Hematopoietic multipotent progenitor cell treated with erythropoietin and hydrocortisone succinate and interleukin-3 and kit ligand, for 4 days (in vitro differentiated cells): ENCODE data around the gene BDP1.
A peak's percentile ranks its signal among the peaks of the same experiment; 100 is the strongest.
"Not testable (repeated sequence)": the region's sequence is repeated elsewhere in the genome, so short reads cannot be mapped to it uniquely, and the experiment has no call there.

Experiments
- DNase-seq: peaks from one replicate; pipeline ENCODE4 v3.0.0-alpha.2; 2015

The BDP1 gene, protein sequence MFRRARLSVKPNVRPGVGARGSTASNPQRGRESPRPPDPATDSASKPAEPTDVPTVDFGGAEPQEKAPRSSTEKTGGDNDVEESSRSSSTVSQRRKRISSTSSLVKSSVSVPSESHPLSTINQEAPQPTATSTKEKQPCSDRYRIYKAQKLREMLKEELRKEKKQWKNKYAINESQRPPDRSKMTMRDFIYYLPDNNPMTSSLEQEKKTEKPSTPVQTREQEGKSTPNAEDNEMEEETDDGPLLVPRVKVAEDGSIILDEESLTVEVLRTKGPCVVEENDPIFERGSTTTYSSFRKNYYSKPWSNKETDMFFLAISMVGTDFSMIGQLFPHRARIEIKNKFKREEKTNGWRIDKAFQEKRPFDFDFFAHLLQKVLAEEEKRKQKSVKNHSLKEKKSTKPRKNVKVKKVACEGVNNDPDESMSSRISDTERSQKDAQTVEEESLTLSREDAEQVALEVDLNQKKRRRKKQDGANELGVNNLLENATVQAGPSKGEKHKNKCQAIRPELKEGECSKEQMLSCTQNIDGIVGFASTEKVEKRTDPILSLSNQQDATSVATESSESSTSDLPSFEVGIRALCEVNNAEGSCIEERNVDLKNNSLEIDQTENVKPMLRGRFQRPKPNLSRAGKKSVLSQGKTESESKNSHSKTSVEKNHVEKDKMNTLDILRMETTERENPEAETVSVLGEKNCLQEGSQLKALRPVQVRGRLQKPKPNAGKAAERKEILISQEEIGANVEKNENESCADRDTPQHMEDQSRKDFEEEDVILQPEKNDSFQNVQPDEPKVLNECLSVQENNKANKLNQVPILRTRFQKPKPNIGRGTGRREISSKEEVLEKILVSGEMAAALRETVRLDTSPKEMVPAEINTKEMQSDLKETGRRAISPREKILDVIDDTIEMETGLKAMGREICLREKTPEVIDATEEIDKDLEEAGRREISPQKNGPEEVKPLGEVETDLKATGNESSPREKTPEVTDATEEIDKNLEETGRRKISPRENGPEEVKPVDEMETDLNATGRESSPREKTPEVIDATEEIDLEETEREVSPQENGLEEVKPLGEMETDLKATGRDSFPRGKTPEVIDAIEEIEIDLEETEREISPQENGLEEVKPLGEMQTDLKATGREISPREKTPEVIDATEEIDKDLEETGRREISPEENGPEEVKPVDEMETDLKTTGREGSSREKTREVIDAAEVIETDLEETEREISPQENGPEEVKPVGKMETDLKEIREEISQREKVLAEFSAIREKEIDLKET (N-terminal part only)

DNA sequence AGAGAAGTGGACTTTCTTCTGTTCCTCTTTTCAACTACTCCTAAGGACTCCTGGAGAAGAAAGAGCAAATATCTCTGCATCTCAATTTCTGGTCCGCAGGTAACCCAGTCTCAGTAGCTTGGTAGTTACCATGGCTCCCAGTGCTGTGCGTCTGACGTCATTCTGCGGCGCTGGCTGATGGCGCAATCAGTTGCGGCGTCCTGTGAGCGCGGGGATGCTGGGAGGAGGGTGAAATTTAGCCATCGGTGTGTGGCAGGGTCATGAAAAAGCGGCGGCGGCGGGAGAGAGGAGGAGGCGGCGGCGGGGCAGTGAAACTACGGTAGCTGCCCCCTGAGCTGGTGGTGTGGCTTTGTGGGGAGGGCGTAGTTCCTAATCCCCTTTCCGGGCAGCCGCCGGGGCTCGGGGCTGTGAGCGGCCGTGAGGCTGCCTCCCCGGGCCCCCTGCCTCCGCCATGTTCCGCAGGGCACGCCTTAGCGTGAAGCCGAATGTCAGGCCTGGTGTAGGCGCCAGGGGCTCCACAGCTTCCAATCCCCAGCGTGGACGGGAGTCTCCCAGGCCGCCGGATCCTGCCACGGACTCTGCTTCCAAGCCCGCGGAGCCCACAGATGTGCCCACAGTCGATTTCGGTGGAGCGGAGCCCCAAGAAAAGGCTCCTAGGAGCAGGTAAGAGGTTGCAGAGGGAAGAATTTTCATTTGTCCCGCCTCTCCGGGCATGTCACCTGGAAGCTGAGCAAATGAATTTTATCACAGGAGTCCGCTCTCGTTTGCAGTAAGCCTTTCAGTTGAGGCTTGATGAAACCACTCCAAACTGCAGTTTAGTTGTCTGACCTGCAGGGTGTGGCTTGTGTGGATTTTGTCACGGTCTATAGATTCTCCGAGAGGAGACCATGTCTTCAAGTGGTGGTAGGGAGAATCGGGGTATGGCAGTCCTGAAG lies at the start of gene BDP1:
TSS of gene BDP1 (plus strand) at position 225 of the 935 bp plus-strand sequence. CDS start at position 452, 227 bp downstream.
- peak; percentile 97 for DNase-seq

DNA sequence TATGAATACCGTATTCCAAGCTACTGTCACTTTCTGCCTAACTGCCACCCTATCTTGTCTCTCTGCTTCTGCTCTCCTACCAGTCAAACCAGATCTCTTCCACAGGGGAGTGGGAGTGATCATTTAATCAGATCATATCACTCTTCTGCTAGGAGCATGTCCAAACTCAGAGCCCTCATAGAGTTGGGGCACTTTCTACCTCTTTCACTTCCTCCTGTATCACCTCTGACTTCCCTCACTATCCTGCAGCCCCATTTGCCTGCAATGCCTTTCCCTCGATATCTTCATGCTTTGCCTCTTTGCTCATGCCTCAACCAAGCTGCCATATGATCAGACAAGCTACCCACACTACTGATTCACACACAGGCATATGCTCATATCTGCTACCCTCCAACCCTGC lies 45.4 kb upstream of the BDP1 start:
- DNase-seq, result not testable (repeated sequence)

DNA sequence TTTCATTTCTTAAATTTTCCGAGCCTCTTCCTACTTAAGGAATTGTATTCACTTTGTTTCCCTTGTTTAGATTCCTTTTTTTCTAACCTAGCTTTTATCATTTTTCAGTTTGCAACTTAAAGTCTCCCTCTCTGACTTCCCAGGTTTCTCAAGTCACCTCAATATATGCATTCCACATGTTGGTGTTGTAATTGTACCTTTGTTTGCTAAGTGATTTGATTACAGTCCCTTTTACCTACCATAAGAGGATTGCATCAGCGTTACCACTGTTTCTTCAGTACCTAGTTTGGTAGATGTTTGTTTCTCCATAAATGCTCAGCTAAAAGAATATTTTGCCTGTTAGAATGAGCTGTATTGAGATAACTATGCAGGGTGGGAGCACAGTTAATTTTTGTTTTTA lies 39.8 kb upstream of the BDP1 start:
- not testable (repeated sequence) for DNase-seq

DNA sequence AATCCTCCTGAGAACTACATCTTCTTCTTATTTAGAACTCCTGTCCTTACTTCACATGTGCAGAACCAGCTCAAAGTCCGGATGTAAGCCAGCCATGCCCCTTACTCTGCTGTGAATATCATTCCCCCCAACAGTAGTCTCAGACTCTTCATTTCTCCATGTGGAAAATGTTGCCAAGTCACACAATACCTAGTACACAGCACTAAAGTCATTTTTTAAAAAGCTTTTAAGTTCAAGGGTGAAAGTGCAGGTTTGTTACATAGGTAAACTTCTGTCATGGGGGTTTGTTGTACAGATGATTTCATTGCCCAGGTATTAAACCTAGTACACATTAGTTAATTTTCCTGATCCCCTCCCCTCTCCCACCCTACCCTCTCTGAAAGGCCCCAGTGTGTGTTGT lies 37.4 kb upstream of the BDP1 start:
- not testable (repeated sequence) for DNase-seq

DNA sequence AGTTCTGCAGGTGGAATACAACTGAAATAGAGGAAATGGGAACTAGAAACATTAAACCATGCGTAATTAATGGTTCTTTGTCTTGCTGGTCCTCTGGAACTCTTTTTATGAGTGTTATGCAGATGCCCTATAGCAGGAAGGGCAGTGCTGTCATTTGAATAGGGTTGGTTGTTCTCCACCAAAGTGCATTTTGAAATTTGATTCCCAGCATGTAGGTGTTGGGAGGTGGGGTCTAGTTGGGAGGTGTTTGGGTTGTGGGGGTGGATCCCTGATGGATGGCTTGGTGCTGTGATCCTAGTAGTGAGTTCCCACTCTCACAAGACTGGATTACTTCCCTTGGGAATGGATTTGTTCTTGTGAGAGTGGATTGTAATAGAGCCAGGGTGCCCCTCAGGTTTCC lies 34.2 kb upstream of the BDP1 start:
- DNase-seq, result not testable (repeated sequence)

DNA sequence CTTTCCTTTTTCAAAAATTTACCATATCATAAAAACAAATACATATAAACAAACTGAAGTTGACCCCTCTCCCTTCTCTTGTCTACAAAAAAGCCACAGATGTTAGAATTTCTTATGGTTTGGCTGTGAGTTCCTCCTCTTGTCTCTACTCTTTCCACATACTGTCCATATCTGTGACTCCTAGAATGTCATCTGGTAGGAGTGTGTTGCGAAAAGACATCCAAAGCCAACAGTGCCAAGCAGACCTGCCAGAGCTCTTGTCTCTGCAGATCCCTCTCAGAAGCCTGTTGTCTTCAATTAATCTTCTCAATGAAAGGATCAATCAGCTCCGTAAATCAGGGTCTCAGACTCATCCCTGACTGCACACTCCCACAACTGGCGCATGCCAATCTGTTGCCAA lies 31.6 kb upstream of the BDP1 start:
- DNase-seq, result not testable (repeated sequence)

DNA sequence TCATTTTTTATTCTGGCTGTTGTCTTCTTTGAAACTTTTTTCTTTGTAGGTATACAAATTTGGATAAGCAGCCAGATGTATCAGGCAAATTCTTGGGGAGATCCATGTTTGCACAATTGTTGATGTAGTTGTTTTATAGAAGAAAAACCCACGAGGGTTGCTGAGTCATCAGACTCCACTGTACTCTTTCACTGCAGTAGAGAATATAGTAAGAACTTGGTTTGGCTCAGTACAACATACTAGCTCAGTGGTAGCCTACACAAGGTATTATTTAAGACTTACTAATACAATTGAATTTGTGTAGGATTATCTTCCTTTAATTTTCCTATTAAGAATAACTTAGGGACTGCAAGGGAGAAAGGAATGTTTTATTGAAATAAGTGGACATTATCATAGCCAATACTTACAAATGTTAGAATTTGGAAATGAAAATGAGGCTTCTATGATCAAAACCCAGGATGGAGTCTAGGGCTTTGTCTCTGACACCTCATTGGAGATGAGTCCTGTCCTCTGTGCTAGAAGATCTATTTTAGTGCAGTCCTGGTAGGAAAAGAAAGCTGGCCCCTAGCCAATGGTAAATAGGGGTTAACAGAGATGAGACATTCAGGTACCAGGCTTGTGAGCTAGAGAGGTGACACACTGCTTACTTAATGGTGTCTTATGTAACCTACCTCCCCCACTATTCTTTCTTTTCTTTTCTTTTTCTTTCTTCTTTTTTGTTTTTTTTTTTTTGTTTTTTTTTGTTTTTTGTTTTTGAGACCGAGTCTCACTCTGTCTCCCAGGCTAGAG lies 28.6 kb upstream of the BDP1 start:
- DNase-seq, result not testable (repeated sequence)

DNA sequence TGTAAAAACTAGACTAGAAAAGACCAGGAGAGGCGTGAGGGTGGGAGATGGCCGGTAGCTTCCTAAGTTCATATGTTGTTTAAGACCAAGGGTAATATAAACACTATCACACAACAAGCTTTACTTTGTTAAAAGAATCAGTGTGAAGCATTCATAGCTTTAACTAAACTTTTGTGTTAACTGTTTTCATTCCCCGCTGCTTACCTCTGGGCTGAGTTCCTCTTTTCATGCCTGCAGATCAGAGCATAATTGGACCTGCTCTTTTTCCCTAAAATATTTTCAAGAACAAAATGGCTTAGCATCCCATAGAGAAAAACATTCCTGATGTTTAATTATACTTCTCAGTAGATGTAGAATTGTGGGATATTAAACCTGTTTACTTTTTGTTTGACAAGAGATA lies 23.0 kb upstream of the BDP1 start:
- not testable (repeated sequence) for DNase-seq

DNA sequence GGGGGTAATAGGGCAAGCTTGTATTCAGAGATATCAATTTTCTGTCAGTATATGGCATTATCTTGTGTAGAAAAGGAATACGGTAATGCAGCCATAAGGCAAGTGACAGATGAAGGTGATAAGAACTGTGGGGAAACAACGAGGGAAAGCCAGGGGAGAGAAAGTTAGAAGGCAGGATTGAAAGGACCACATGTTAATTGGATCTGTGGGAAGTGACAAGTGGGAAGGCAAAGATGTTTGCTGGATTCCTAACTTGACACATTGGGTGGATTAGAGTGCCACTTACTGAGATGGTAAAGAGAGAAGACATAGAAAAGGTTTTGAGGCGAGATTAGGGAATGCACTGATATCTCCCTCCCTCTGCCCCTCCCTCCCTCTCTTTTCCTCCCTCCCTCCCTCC lies 20.6 kb upstream of the BDP1 start:
- not testable (repeated sequence) for DNase-seq

DNA sequence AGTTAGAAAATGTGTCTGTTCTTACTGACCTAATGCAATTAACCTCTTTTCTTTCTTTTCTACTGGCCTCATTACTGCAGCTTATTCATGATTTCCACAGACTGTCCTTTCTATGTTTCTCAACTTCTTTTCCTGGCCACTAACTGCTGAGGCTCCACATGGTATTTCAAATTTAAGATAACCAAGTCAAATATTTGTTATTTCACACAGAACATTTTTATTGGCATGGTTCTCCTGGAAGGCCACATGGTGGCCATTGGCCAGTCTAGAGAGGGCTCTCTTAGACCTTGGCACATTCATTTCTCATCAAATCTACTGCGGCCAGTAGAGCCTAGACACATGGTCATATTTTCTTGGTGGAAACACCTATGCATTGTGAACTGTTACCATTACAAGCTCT lies 13.9 kb upstream of the BDP1 start:
- not testable (repeated sequence) for DNase-seq

DNA sequence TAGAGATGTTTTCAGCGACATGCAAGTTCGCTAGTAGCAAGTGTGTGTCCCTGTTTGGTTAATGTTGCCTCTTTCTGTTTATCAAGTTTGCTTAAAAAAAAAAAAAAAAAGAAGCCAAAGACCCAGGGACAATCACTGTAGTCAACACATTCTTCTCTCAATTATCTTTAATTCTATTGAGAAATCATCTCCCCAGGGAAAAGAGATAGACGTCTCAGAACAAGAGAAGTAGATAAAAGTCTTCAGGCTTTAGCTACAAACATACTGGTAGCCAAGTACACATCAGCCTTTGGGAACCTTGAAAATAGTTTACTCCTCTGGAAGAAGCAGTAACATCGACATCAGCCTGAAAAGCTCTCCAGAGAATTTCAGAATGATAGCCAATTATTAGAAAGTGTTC lies 11.6 kb upstream of the BDP1 start:
- not testable (repeated sequence) for DNase-seq

DNA sequence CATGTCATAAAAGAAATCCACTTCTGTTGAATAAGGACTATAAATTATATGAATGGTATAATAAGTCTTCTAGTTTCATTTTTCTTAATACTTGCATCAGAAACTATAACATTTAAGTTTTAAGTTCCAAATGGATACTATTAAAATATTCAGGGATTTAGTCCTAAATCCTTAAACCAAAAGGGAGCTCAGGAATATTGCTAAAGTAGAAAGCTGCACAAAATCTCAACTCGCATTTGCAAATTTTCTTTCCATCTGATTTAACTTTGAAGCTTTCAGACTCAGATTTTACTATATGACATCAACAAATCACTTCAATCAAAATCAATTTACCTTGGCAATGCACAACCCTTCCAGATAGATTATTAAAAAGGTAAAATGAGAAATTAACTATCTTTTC lies 10.4 kb upstream of the BDP1 start:
- DNase-seq, result not testable (repeated sequence)

DNA sequence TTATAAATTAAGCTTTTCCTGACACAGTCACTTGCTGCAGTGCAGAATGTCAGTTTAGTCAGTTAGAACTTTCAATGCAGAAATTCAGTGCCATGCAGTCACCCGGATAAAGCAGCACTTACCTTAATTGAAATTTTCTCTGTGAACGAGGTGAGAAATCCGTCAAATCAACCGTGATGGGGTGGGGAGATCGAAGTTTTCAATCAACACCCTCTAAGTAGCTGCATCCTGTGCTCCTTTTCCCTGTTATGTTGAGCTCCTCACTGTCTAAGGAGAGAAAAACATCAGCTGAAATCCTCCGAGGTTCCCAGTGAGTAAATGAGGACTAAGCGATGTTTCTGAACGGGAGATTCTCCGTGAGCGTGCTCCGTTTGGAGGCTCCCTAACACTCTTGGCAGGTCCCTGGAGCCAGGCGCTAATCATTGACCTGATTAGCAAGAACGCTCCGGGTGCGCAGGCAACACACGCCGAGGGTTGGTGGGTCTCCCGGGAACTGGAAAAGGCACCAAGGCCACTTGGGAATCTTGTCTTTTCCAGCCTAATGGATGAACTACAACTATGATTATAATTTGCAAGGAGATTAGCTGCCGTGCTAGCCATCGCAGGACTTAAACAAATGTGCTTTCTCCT lies 9.8 kb upstream of the BDP1 start:
- not testable (repeated sequence) for DNase-seq

DNA sequence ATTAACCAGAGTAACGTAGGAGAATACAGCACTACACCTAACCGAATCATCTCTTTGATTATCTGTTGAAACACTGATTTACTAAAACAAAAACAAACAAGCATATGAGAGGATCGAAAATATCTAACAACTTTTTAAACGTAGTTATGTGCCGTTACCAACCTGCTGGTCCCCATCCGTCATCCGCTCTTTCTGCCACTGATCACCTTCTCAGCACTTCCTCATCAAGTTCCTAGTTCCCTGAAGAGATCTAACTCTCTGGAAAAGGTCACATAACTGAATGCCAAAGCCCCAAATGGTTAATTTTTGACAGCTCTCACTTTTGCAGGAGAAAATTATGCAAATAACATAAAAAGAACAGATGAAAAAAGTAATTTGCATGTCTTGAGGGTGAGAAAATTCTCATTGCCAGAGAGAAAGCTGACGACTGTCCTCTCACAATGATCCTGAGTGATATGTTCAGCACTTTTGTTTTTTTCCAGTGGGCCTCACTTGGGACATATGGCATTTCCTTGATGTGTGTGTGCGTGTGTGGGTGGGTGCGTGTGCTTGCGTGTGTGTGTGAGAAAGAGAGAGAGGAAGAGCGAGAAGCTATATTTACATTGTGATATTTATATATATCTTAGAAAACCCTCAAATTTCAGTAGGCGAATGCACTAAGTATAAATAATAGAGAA lies 8.8 kb upstream of the BDP1 start:
- not testable (repeated sequence) for DNase-seq

DNA sequence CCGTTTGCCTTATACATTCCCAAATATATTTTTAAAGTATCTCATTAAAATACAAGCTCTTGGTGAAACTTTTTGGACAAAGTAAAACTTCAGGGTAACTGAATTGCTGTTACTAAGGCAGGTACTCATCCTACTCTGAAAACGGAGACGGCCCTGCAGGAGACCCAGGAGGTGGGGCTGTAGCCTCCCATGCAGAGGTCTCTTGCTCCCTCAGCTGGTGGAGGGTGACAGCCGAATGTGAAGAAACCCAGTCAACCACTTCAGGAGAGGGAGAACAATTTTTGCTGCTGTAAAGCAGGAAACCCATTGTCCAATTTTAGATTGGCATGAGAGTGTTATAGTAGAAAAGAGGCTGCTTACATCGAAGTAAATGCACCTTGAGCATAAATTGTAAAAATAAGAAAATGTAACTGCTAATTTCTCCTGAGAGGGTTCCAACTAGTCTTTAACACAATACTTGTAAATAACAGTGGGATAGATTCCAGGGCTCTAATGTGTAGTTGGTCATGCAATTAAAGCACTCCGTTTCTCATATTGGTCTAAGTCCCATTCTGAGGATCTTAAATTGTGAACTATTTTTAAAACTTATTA lies 8.1 kb upstream of the BDP1 start:
- DNase-seq, result peak; percentile 76

DNA sequence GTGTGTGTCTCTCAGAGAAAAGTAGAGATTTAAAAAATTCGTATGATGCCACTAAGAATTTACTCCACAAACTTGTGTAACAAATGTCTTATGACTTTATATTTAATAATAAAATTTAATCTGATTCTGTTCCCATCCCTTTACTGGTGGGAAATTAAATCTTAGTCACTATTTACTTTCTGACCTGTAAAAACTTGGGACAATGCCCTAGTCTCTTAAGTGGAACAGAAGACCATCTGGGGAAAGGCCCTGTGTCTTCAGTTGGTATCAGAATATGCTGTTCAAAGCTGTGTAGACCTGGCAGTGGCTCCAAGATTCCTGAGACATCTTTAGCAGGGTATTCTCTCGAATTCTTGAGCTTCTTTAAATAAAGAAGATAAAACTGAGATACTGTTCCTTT lies 2.6 kb upstream of the BDP1 start:
- DNase-seq, result no peak

DNA sequence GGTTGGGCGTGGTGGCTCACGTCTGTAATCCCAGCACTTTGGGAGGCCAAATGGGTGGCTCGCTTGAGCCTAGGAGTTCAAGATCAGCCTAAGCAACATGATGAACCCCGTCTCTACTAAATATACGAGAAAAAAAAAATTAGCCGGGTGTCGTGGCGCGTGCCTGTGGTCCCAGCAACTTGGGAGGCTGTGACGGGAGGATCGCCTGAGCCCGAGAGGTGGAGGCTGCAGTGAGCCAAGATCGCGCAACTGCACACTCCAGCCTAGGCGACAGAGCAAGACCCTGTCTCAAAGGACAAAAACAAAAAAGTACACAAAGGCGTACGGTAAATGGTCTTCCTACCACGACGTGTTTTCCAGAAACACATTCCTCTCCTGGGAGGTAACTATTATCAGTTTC lies 538 bp upstream of the BDP1 start:
- no peak for DNase-seq

DNA sequence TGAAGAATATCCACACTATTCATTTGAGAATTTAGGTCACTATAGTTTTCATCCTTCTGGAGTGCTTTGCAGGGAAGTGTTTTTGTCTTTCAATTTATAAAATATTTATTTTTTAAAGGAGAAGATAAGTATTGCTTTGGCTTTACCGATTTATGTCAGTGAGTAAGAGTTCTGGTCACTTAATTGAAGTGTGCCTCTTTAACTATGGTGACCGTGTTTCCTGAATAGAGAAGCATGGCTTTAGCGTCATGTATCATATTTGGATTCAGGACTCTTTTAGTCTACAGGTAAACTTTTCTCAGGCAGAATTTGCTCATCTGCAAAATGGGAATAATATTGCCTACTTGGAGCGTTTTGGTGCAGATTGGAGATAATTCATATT lies 902 bp downstream of the BDP1 start:
- no peak for DNase-seq

DNA sequence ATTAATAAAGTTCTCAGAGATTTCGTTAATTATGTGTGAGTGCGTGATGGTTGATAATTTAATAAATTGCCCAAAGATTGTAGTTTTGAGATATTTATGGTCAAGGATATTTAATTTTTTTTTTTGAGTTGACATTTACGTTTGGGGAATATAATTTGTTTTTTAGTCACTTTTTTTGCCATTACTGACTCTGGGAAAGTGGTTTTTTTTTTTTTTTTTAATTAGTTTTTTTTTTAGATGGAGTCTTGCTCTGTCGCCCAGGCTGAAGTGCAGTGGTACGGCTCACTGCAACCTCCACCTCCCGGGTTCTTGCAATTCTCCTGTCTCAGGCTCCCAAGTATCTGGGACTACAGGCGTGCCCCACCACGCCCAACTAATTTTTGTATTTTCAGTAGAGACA lies 1.7 kb downstream of the BDP1 start:
- no peak for DNase-seq

DNA sequence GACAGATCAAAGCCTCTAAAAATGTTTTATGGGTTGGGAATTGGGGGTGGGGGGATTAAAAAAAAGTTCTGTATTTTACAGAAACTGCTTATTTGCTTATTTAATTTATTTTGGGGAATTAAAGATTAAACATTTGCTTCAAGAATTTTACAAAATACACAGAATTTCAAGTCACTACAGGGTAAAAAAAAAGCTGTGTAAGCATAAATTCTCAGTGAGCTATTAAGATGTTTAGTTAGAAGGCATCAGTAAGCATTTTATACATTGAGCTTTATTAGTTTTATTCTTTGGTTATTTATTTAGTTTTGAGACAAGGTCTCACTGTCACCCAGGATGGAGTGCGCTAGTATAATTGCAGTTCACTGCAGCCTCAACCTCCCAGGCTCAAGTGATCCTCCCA lies 5.2 kb downstream of the BDP1 start:
- DNase-seq, result no peak
